Esophagus muscularis mucosa (tissue), 4 donors: ENCODE results near the gene DYNC2LI1. TPM values are rescaled to one million over a fixed set of nuclear protein-coding genes. Genes with fewer than 3 reads are reported as not detected.

Experiments used
- DNase-seq: peaks from one replicate; pipeline ENCODE4 v3.0.0-alpha.2; 2017; ENCODE audit errors: extremely low spot score
- H3K27ac ChIP-seq, 4 donors: fragments of 200-600 bp; sonication (generic); replicated peaks in 1 of 4; 1 replicate in 3 of 4; 2 replicates in 1 of 4; pipeline ENCODE4 v1.5.1; 2016 to 2019; ENCODE audit warnings: mild to moderate bottlenecking in 1 of 4
- H3K27me3 ChIP-seq, 4 donors: fragments of 200-600 bp; sonication (generic); one replicate each; pipeline versions ENCODE4 v1.5.1 to v1.6.0; 2016 to 2019
- H3K36me3 ChIP-seq, 4 donors: fragments of 200-600 bp; sonication (generic); one replicate each; pipeline ENCODE4 v1.5.1; 2016 to 2019
- H3K4me1 ChIP-seq, 4 donors: fragments of 200-600 bp; sonication (generic); one replicate each; pipeline ENCODE4 v1.5.1; 2016 to 2019
- H3K4me3 ChIP-seq, 4 donors: fragments of 200-600 bp; sonication (generic); 1 replicate in 2 of 4; 2 replicates in 2 of 4; pipeline ENCODE4 v1.5.1; 2016 to 2019; ENCODE audit warnings: mild to moderate bottlenecking in 4 of 4, moderate library complexity in 1 of 4
- H3K9me3 ChIP-seq, 4 donors: fragments of 200-600 bp; sonication (generic); 1 replicate in 3 of 4; 2 replicates in 1 of 4; pipeline ENCODE4 v1.5.1; 2016 to 2019
- CTCF ChIP-seq, 3 experiments: fragments of 200-600 bp in 2 of 3; fragments of 450-650 bp in 1 of 3; sonication (generic) in 2 of 3; IDR thresholded peaks; one replicate each; pipeline ENCODE4 v1.5.1; 2017 to 2019; ENCODE audit warnings: antibody characterized with exemption in 3 of 3, mild to moderate bottlenecking in 2 of 3, moderate library complexity in 1 of 3
- EP300 ChIP-seq: sonication (generic); formaldehyde crosslinking; IDR thresholded peaks from one replicate; pipeline ENCODE4 v1.6.1; 2017; ENCODE audit warnings: antibody characterized with exemption
- POLR2A ChIP-seq: fragments of 450-650 bp; IDR thresholded peaks from one replicate; pipeline ENCODE4 v1.6.1; 2017; ENCODE audit warnings: antibody characterized with exemption, moderate library complexity, mild to moderate bottlenecking, low read depth
- POLR2AphosphoS5 ChIP-seq, 2 donors: sonication (generic); formaldehyde crosslinking; IDR thresholded peaks; one replicate each; pipeline ENCODE4 v1.6.1; 2017; ENCODE audit warnings: antibody characterized with exemption in 2 of 2
- whole genome bisulfite sequencing: methylation state at CpG from one replicate; pipeline ENCODE4 v1.1.5; 2018; 5-methylcytosine and 5-hydroxymethylcytosine counted together
- intact Hi-C: fragments of 100-400 bp; cut with DNase I; formaldehyde crosslinking; loops from one replicate; pipeline ENCODE4 v1.15.1; 2023
- total RNA-seq, 4 donors: library from RNA; depleted of rRNA; stranded (reverse); fragments of >200 nt; gene quantifications; one replicate each; pipeline versions ENCODE4 v1.1.0 to v1.2.1, GENCODE V29; 2016

Gene DYNC2LI1
- total RNA-seq, 4 donors from 2014 or later, result 15.6 to 19.1 (median 17.7) TPM

GRCh38 chr2:43794956-43795355 is 21.1 kb downstream of the DYNC2LI1 start:
- intact Hi-C loops, result no loop called here
- H3K27me3 ChIP-seq, result no peaks in the 10 kb centered on the region
- H3K4me1 ChIP-seq, result peaks cover 0 to 33% (median 16%) of the 10 kb centered on the region in 4 donors
- TF ChIP-seq POLR2AphosphoS5 (IDR thresholded peaks at IDR 0.05) (no peak), EP300 (no peak), CTCF (IDR thresholded peaks at IDR 0.05) (no peak), POLR2A (no peak)
- no peak overlapping the region for H3K4me3 ChIP-seq
- no peaks in the 10 kb centered on the region for H3K9me3 ChIP-seq
- 93% methylated on average over 9 of the region's 9 CpGs for WGBS
- H3K27ac ChIP-seq, result no peak overlapping the region
- H3K36me3 ChIP-seq, result peaks cover 0 to 44% (median 12%) of the 10 kb centered on the region in 4 donors
- no peak for DNase-seq

- Histone ChIP-seq H3K4me1 (peaks cover 0 to 20% (median 7%) of the 10 kb centered on the region in 4 donors), H3K27me3 (no peaks in the 10 kb centered on the region), H3K9me3 (no peaks in the 10 kb centered on the region), H3K4me3 (no peak overlapping the region), H3K27ac (no peak overlapping the region), H3K36me3 (peaks cover 0 to 40% (median 8%) of the 10 kb centered on the region in 4 donors)
- TF ChIP-seq CTCF (IDR thresholded peaks at IDR 0.05) (no peak), POLR2A (no peak), EP300 (no peak), POLR2AphosphoS5 (IDR thresholded peaks at IDR 0.05) (no peak)
- DNase-seq, result no peak
- intact Hi-C loops, result no loop called here
- WGBS, result 83% methylated on average over 1 of the region's 1 CpG
Measured at GRCh38 chr2:43796206-43796605, 22.4 kb downstream of the DYNC2LI1 start.

- no peak overlapping the region for H3K27ac ChIP-seq
- intact Hi-C loops, result no loop called here
- no peaks in the 10 kb centered on the region for H3K9me3 ChIP-seq
- peaks cover 0 to 32% (median 12%) of the 10 kb centered on the region in 4 donors for H3K36me3 ChIP-seq
- no peaks in the 10 kb centered on the region for H3K4me1 ChIP-seq
- no peak for DNase-seq
- H3K27me3 ChIP-seq, result no peaks in the 10 kb centered on the region
- TF ChIP-seq CTCF (IDR thresholded peaks at IDR 0.05) (no peak), POLR2A (no peak), EP300 (no peak), POLR2AphosphoS5 (IDR thresholded peaks at IDR 0.05) (no peak)
- 85% methylated on average over 4 of the region's 4 CpGs for WGBS
- H3K4me3 ChIP-seq, result no peak overlapping the region
Measured at GRCh38 chr2:43798300-43798699, 24.5 kb downstream of the DYNC2LI1 start.

GRCh38 chr2:43800894-43801293 is 27.1 kb downstream of the DYNC2LI1 start:
- no peaks in the 10 kb centered on the region for H3K9me3 ChIP-seq
- no peaks in the 10 kb centered on the region for H3K27me3 ChIP-seq
- intact Hi-C loops, result no loop called here
- H3K4me3 ChIP-seq, result no peak overlapping the region
- no peak for TF ChIP-seq CTCF (IDR thresholded peaks at IDR 0.05)
- no peak for TF ChIP-seq EP300
- TF ChIP-seq POLR2AphosphoS5 (IDR thresholded peaks at IDR 0.05), result no peak
- no peak for TF ChIP-seq POLR2A
- H3K4me1 ChIP-seq, result no peaks in the 10 kb centered on the region
- peaks cover 6 to 36% (median 26%) of the 10 kb centered on the region in 4 donors for H3K36me3 ChIP-seq
- no peak for DNase-seq
- H3K27ac ChIP-seq, result no peak overlapping the region

GRCh38 chr2:43802135-43802534 is 28.3 kb downstream of the DYNC2LI1 start:
- TF ChIP-seq CTCF (IDR thresholded peaks at IDR 0.05), result no peak
- no peak for TF ChIP-seq EP300
- TF ChIP-seq POLR2A, result no peak
- TF ChIP-seq POLR2AphosphoS5 (IDR thresholded peaks at IDR 0.05), result no peak
- peaks cover 15 to 41% (median 26%) of the 10 kb centered on the region in 4 donors for H3K36me3 ChIP-seq
- no peaks in the 10 kb centered on the region for H3K4me1 ChIP-seq
- 97% methylated on average over 2 of the region's 2 CpGs for WGBS
- H3K27ac ChIP-seq, result no peak overlapping the region
- no peaks in the 10 kb centered on the region for H3K9me3 ChIP-seq
- DNase-seq, result no peak
- H3K4me3 ChIP-seq, result no peak overlapping the region
- intact Hi-C loops, result no loop called here
- H3K27me3 ChIP-seq, result no peaks in the 10 kb centered on the region
